ENCODE results near the gene WASL. TPM values are rescaled to one million over a fixed set of nuclear protein-coding genes. Genes with fewer than 3 reads are reported as not detected.

WASL gene
- total RNA-seq, 2 donors from 2014 or later: 37.2 to 43.5 TPM

DNA sequence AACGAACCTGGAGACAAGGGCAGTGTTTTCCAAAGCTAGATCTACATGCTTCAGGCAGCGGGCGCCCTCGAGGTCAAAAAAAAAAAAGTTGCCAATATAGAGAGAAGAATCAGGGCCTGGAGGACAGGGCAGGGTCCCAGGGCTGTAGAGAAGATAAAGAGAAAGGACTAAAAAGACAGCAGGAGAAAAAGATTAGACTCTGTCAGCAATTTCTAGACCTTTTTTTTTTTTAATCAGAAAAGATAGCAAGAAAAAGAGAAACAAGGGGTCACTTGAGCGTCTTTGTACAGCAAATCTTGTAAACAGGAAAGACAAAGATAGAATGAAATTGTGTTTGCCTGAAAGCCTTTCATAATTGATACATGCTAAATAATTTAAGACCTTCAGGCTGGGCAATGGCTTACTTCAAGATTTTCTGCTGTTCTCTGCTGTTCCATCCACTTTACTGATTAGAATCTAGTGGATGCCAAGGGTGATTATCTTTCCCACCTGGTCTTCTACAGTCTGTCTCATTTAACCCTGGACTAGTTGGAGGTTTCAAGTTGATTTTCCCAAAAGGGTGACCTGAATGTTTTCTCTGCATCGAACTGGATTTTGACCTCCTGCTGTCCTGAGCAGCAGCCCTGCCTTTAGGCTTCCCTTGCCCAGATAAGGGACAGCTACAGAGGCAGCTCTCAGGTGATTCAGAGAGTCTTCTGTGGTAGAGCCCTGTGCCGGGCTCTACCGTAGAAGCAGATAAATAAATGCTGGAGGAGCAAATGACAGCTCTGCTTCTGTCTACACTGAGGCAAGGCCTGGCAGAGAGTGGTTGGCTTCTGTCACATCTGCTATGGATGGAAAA lies 88.1 kb downstream of the WASL start:
- Histone ChIP-seq H3K27ac (no peak overlapping the region), H3K4me1 (ENCODE audit: control insufficient read depth in 1 of 2, low read depth in 2 of 2) (no peaks in the 10 kb centered on the region), H3K36me3 (no peaks in the 10 kb centered on the region), H3K9me3 (no peaks in the 10 kb centered on the region), H3K4me3 (no peak overlapping the region), H3K27me3 (replicated peaks; ENCODE audit: insufficient read depth) (no peaks in the 10 kb centered on the region)
- no peak for ATAC-seq (ENCODE audit: insufficient number of reproducible peaks, low FRiP score, low read depth)
- TF ChIP-seq, protein P1, sequence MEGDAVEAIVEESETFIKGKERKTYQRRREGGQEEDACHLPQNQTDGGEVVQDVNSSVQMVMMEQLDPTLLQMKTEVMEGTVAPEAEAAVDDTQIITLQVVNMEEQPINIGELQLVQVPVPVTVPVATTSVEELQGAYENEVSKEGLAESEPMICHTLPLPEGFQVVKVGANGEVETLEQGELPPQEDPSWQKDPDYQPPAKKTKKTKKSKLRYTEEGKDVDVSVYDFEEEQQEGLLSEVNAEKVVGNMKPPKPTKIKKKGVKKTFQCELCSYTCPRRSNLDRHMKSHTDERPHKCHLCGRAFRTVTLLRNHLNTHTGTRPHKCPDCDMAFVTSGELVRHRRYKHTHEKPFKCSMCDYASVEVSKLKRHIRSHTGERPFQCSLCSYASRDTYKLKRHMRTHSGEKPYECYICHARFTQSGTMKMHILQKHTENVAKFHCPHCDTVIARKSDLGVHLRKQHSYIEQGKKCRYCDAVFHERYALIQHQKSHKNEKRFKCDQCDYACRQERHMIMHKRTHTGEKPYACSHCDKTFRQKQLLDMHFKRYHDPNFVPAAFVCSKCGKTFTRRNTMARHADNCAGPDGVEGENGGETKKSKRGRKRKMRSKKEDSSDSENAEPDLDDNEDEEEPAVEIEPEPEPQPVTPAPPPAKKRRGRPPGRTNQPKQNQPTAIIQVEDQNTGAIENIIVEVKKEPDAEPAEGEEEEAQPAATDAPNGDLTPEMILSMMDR (IDR thresholded peaks at IDR 0.05): no peak
- no peak for DNase-seq (ENCODE audit: low spot score)

DNA sequence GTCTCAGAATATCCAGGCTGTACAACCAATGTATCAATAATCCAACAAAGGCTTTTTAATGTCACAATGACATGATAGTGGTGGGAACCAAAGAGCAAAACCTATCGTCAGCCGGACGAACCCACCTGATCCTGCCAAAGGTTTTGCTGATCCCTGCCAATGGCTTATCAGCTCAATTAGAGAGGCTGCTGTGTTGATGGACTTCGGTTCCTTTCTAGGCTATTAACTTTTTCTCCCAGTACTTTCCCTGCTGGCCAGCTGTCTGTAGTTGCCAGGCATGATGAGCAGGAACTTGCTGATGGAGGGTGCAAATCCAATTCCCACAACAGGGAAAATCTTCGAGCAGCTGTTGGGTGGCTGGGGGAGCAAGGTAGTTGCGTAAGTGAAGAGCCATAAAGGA lies 90.8 kb downstream of the WASL start:
- no peak for DNase-seq (ENCODE audit: low spot score)
- Histone ChIP-seq H3K4me1 (ENCODE audit: control insufficient read depth in 1 of 2, low read depth in 2 of 2) (no peaks in the 10 kb centered on the region), H3K27me3 (replicated peaks; ENCODE audit: insufficient read depth) (no peaks in the 10 kb centered on the region), H3K4me3 (no peak overlapping the region), H3K36me3 (no peaks in the 10 kb centered on the region), H3K9me3 (no peaks in the 10 kb centered on the region), H3K27ac (no peak overlapping the region)
- TF ChIP-seq, protein P1 (IDR thresholded peaks at IDR 0.05): no peak
- ATAC-seq (ENCODE audit: insufficient number of reproducible peaks, low FRiP score, low read depth): no peak

DNA sequence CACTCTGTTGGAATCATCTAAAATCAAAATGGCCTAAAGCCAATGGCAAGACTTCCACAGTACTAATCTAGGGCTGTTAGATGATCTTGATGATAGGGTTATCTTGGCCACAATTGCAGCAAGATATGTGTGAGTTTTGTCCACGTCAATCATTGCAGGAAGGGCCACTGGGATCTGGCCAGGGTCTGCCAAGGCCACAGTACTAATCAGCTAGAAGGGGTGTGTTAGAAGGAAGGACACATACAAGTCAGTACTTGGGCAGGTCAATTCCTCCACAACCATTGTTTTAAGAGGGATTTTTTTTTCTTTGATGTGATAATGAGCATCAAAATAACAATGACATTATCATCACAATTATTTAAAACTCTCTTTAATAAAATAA lies 91.5 kb downstream of the WASL start:
- DNase-seq (ENCODE audit: low spot score) (no peak), ATAC-seq (ENCODE audit: insufficient number of reproducible peaks, low FRiP score, low read depth) (no peak)
- H3K27me3 ChIP-seq (replicated peaks; ENCODE audit: insufficient read depth): no peaks in the 10 kb centered on the region
- no peak overlapping the region for H3K27ac ChIP-seq
- TF ChIP-seq, protein P1 (IDR thresholded peaks at IDR 0.05): no peak
- no peaks in the 10 kb centered on the region for H3K36me3 ChIP-seq
- no peak overlapping the region for H3K4me3 ChIP-seq
- H3K4me1 ChIP-seq (ENCODE audit: control insufficient read depth in 1 of 2, low read depth in 2 of 2): no peaks in the 10 kb centered on the region
- H3K9me3 ChIP-seq: no peaks in the 10 kb centered on the region

DNA sequence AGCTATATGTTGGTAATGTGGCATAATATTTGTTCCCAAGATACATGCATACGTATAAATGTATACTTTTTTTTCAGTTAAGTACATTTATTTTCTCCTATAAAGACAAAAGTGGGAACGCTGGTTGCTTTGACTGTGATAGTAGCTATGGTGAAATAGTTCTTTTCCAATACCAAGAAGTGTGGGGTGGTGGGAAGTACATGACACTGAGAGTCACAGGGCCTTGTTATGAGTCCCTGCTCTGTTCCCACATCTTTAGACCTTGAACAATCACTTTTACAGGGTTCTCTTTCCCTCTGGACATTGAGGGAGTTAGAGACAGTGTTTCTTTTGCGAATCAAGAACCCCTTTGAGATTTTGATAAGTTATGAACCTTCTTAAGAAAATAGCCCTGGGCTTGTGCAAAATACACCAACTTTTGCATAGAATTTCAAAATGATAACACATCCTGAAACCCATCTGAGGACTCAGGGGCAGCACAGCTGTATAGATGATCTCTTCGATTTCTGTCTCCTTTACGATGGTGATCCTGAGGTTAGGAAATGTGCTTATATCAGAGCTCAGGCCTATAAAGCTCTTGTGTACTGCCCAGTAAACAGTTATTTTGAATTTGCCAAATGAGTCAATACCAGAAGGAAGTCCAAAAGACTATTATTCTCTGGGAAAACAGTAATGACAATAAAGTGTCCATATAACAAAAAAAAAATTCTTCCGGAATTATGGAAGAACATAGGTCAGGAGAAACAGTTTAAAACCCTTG lies 92.1 kb downstream of the WASL start:
- ATAC-seq (ENCODE audit: insufficient number of reproducible peaks, low FRiP score, low read depth): no peak
- Histone ChIP-seq H3K4me1 (ENCODE audit: control insufficient read depth in 1 of 2, low read depth in 2 of 2) (no peaks in the 10 kb centered on the region), H3K27ac (no peak overlapping the region), H3K36me3 (no peaks in the 10 kb centered on the region), H3K27me3 (replicated peaks; ENCODE audit: insufficient read depth) (no peaks in the 10 kb centered on the region), H3K4me3 (no peak overlapping the region), H3K9me3 (no peaks in the 10 kb centered on the region)
- TF ChIP-seq, protein P1 (IDR thresholded peaks at IDR 0.05): no peak
- no peak for DNase-seq (ENCODE audit: low spot score)

DNA sequence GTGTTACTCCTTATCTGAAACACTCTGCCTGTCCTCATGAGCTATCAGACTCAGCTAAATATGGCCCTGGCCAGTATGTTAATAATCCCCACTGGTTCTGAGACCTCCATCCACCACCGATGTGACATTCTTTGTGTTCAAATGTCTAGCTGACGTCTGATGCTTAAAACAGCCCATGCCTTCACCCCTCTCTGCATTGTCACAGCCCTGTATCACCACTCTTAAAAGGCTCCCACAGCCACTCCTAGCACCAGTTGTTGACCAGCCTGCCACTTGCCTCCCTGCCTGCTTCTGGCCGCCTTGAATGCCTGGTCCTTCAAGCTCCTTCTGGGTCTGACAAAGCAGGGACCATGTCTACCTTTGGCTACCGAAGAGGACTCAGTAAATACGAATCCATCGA lies 93.2 kb downstream of the WASL start, which contains the start of gene LMOD2:
Gene LMOD2, plus strand, starts transcription at position 253 of the 400 bp plus-strand sequence. Its CDS starts 98 bp downstream, at position 351.
- TF ChIP-seq, protein P1 (IDR thresholded peaks at IDR 0.05): no peak
- no peak within 1 kb of the TSS for H3K27ac ChIP-seq
- ATAC-seq (ENCODE audit: insufficient number of reproducible peaks, low FRiP score, low read depth): no peak
- no peaks in the 10 kb centered on the region for H3K4me1 ChIP-seq (ENCODE audit: control insufficient read depth in 1 of 2, low read depth in 2 of 2)
- no peak for DNase-seq (ENCODE audit: low spot score)
- H3K9me3 ChIP-seq: no peaks in the 10 kb centered on the region
- H3K4me3 ChIP-seq: no peak within 1 kb of the TSS
- H3K27me3 ChIP-seq (replicated peaks; ENCODE audit: insufficient read depth): no peaks in the 10 kb centered on the region
- no peaks in the 10 kb centered on the region for H3K36me3 ChIP-seq
